Endothelial cell of umbilical vein (primary cell): Measurements from ENCODE around the gene CEP128. TPM values are rescaled to one million over a fixed set of nuclear protein-coding genes. Genes with fewer than 3 reads are reported as not detected.

ENCODE experiments used
- BruUV-seq: library from RNA; stranded (reverse); fragments of 400-500 nt; replicated peaks from 2 replicates; lab custom pipeline; 2021; lab: Mats Ljungman, UMichigan
- CTCF ChIA-PET: fragments of 300-600, 350-600 bp; sonication (Branson Sonifier 250); formaldehyde crosslinking; loops from one replicate; lab custom pipeline; 2021; ENCODE audit warnings: antibody characterized with exemption, inconsistent platforms; lab: Charles Lee
- POLR2A ChIA-PET: fragments of 300-600, 350-600 bp; sonication (Branson Sonifier 250); formaldehyde crosslinking; loops from one replicate; lab custom pipeline; 2021; ENCODE audit warnings: antibody characterized with exemption, inconsistent platforms; lab: Charles Lee
- DNase-seq: peaks from one replicate; pipeline ENCODE4 v3.0.0-alpha.2; 2011; ENCODE audit warnings: low read depth, low spot score
- FAIRE-seq: peaks from 2 replicates; lab custom pipeline; 2011; peaks lifted over from hg19 to GRCh38; lab: Jason Lieb, UNC
- H2AFZ ChIP-seq: 2 replicates; pipeline ENCODE4 v1.6.0; 2012; ENCODE audit warnings: low read depth, low read length, control low read depth, inconsistent platforms
- H3K27ac ChIP-seq: 2 replicates; pipeline ENCODE4 v1.5.1; 2011; ENCODE audit warnings: low read depth, mild to moderate bottlenecking, control low read depth, low read length, moderate library complexity; ENCODE audit not compliant: insufficient read depth
- H3K27me3 ChIP-seq, 2 experiments: 2 replicates each; pipeline versions ENCODE4 v1.6.0 to v1.6.1; 2011; ENCODE audit warnings: low read length in 2 of 2, mixed read lengths in 1 of 2; ENCODE audit not compliant: control insufficient read depth in 2 of 2, insufficient read depth in 2 of 2
- H3K36me3 ChIP-seq, 2 experiments: 2 replicates in 1 of 2; 3 replicates in 1 of 2; pipeline ENCODE4 v1.5.1; 2011; ENCODE audit warnings: low read length in 2 of 2, mild to moderate bottlenecking in 1 of 2, moderate library complexity in 1 of 2; ENCODE audit not compliant: control insufficient read depth in 2 of 2, insufficient read depth in 2 of 2; ENCODE audit errors: extremely low read depth in 1 of 2
- H3K4me1 ChIP-seq: 3 replicates; pipeline ENCODE4 v1.5.1; 2011; ENCODE audit warnings: mild to moderate bottlenecking, low read length; ENCODE audit not compliant: control insufficient read depth, insufficient read depth; ENCODE audit errors: extremely low read depth
- H3K4me2 ChIP-seq: 2 replicates; pipeline ENCODE4 v1.6.1; 2011; ENCODE audit warnings: low read length, control low read depth, mixed read lengths; ENCODE audit not compliant: insufficient read depth
- H3K4me3 ChIP-seq, 3 experiments: fragments of 200-600 bp in 1 of 3; sonication (generic), shearing (Covaris generic) in 1 of 3; replicated peaks in 1 of 3; 2 replicates each; pipeline ENCODE4 v1.5.1; 2011 to 2016; ENCODE audit warnings: control low read depth in 3 of 3, low read length in 3 of 3, mild to moderate bottlenecking in 2 of 3, inconsistent platforms in 1 of 3, low read depth in 1 of 3, moderate library complexity in 1 of 3; ENCODE audit not compliant: insufficient read depth in 1 of 3
- H3K79me2 ChIP-seq: 2 replicates; pipeline ENCODE4 v1.6.0; 2012; ENCODE audit warnings: low read length, inconsistent platforms; ENCODE audit not compliant: control insufficient read depth, insufficient read depth
- H3K9ac ChIP-seq: replicated peaks from 2 replicates; pipeline ENCODE3; 2011; ENCODE audit warnings: low read length, control low read depth; ENCODE audit not compliant: insufficient read depth; ENCODE audit errors: extremely low read depth
- H3K9me1 ChIP-seq: replicated peaks from 3 replicates; pipeline ENCODE4 v1.6.0; 2011; ENCODE audit warnings: mild to moderate bottlenecking, low read length; ENCODE audit not compliant: control insufficient read depth, insufficient read depth; ENCODE audit errors: extremely low read depth
- H3K9me3 ChIP-seq: replicated peaks from 2 replicates; pipeline ENCODE4 v1.5.1; 2012; ENCODE audit warnings: low read length, inconsistent platforms; ENCODE audit not compliant: control insufficient read depth, insufficient read depth
- H4K20me1 ChIP-seq: replicated peaks from 2 replicates; pipeline ENCODE3; 2011; ENCODE audit warnings: mild to moderate bottlenecking, low read length; ENCODE audit not compliant: control insufficient read depth, insufficient read depth; ENCODE audit errors: extremely low read depth
- CTCF ChIP-seq, 2 donors: IDR thresholded peaks; 1 replicate in 1 of 2; 2 replicates in 1 of 2; pipeline ENCODE4 v1.5.1; 2011; ENCODE audit warnings: low read length in 2 of 2, mild to moderate bottlenecking in 2 of 2, moderate library complexity in 2 of 2, control low read depth in 1 of 2, inconsistent platforms in 1 of 2, low read depth in 1 of 2; ENCODE audit not compliant: insufficient read depth in 1 of 2; ENCODE audit errors: extremely low read depth in 1 of 2
- EZH2 ChIP-seq: IDR thresholded peaks from 2 replicates; pipeline ENCODE4 v1.6.1; 2012; ENCODE audit warnings: borderline replicate concordance, low read depth, mild to moderate bottlenecking, moderate library complexity, low read length, inconsistent platforms; ENCODE audit not compliant: severe bottlenecking
- FOS ChIP-seq: IDR thresholded peaks from 2 replicates; pipeline ENCODE4 v1.6.1; 2011; ENCODE audit warnings: mild to moderate bottlenecking, low read length, moderate library complexity, borderline replicate concordance; ENCODE audit not compliant: insufficient read depth
- GATA2 ChIP-seq: IDR thresholded peaks from 2 replicates; pipeline ENCODE4 v1.7.0; 2011; ENCODE audit warnings: low read depth, mild to moderate bottlenecking, moderate library complexity, mixed read lengths, low read length; ENCODE audit not compliant: insufficient read length, insufficient read depth
- JUN ChIP-seq: IDR thresholded peaks from 2 replicates; pipeline ENCODE4 v1.6.1; 2011; ENCODE audit warnings: borderline replicate concordance, low read depth; ENCODE audit not compliant: insufficient read length, insufficient read depth
- MYC ChIP-seq: IDR thresholded peaks from one replicate; pipeline ENCODE4 v1.6.1; 2011; ENCODE audit warnings: mild to moderate bottlenecking, low read depth, low read length
- POLR2A ChIP-seq: IDR thresholded peaks from 2 replicates; pipeline ENCODE4 v1.6.1; 2012; ENCODE audit warnings: low read depth, mild to moderate bottlenecking, control low read depth, low read length
- POLR2AphosphoS5 ChIP-seq: IDR thresholded peaks from 2 replicates; pipeline ENCODE4 v1.6.1; 2012; ENCODE audit warnings: low read depth, mild to moderate bottlenecking, control low read depth, low read length, moderate library complexity; ENCODE audit not compliant: insufficient read depth
- dilution Hi-C: fragments of 300-500 bp; cut with MboI; formaldehyde crosslinking; loops from one replicate; pipeline ENCODE4 v1.15.0; 2019; ENCODE audit warnings: low sequenced_read_pairs; ENCODE audit not compliant: extremely low pct_ligation_motif_present
- intact Hi-C: fragments of 100-400 bp; cut with micrococcal nuclease; formaldehyde crosslinking; loops from one replicate; pipeline ENCODE4 v1.10.0; 2022
- polyA plus RNA-seq, 4 experiments: library from polyadenylated mRNA; depleted of rRNA in 3 of 4; stranded (reverse) in 3 of 4; unstranded in 1 of 4; fragments of >200 nt; gene quantifications; 2 replicates each; pipeline versions ENCODE4 v1.2.1 to v1.2.3, GENCODE V29; 2011 to 2012; ENCODE audit warnings: missing spikeins in 1 of 4
- total RNA-seq: library from RNA; stranded (reverse); gene quantifications from 2 replicates; pipeline ENCODE4 v1.2.3, GENCODE V29; 2021
- TF ChIP-seq, protein P1 (sequence below): IDR thresholded peaks from 2 replicates; pipeline ENCODE4 v1.6.1; 2011; ENCODE audit not compliant: insufficient read depth, insufficient read length

CEP128 gene
- total and polyA plus RNA-seq, 2 donors (not counting 3 experiments of a cell fraction or from before 2014, with no cell fraction given) = 0.91 to 23.7 TPM

- Histone ChIP-seq H3K9me3 (no peaks in the 10 kb centered on the region), H3K4me3 (no peak overlapping the region), H3K4me1 (peaks cover 8% of the 10 kb centered on the region), H4K20me1 (no peaks in the 10 kb centered on the region), H3K36me3 (no peaks in the 10 kb centered on the region), H3K27me3 (no peaks in the 10 kb centered on the region), H3K9ac (no peak overlapping the region), H3K79me2 (no peaks in the 10 kb centered on the region), H3K27ac (no peak overlapping the region), H3K9me1 (no peaks in the 10 kb centered on the region), H2AFZ (no peak overlapping the region), H3K4me2 (no peak overlapping the region)
- intact Hi-C loops (no loop called here), dilution Hi-C loops (no loop called here)
- DNase-seq = no peak
- CTCF ChIA-PET = interaction anchor here (3.6 kb wide), 1 partner anchor 37 kb away, joined by 14 read pairs; no protein-coding TSS in a partner anchor
- BruUV-seq = no TSS peak
- no peak for TF ChIP-seq GATA2
- TF ChIP-seq POLR2AphosphoS5 = no peak
- no peak for TF ChIP-seq JUN
- no peak for TF ChIP-seq FOS
- no peak for TF ChIP-seq CTCF (IDR thresholded peaks at IDR 0.05; ENCODE audit: extremely low read depth in 1 of 2, insufficient read depth in 1 of 2, low read depth in 1 of 2, low read length in 2 of 2)
- TF ChIP-seq, protein P1, sequence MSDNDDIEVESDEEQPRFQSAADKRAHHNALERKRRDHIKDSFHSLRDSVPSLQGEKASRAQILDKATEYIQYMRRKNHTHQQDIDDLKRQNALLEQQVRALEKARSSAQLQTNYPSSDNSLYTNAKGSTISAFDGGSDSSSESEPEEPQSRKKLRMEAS = no peak
- TF ChIP-seq EZH2 = no peak
- no peak for TF ChIP-seq POLR2A
- no peak for TF ChIP-seq MYC
- no peak for FAIRE-seq
- POLR2A ChIA-PET = no interaction called here
Observed at GRCh38 chr14:80549141-80549540, 392.4 kb downstream of the CEP128 start.
